Measurements from ENCODE around the gene APCDD1L. TPM values are rescaled to one million over a fixed set of nuclear protein-coding genes. Genes with fewer than 3 reads are reported as not detected.

APCDD1L gene
- total RNA-seq, 6 donors from 2014 or later, result 0.13 TPM; not detected in 5

- Histone ChIP-seq H3K27me3 (no peaks in the 10 kb centered on the region), H3K9me3 (no peaks in the 10 kb centered on the region), H3K4me1 (peaks cover 0 to 8% (median 6%) of the 10 kb centered on the region in 4 donors), H3K36me3 (no peaks in the 10 kb centered on the region), H3K4me3 (no peak overlapping the region), H3K27ac (no peak overlapping the region)
- ATAC-seq (ENCODE audit: low FRiP score in 2 of 2) (no peak), DNase-seq (no peak)
- no peak for TF ChIP-seq EP300 (IDR thresholded peaks at IDR 0.05)
- TF ChIP-seq POLR2AphosphoS5 (IDR thresholded peaks at IDR 0.05), result no peak
- TF ChIP-seq POLR2A (IDR thresholded peaks at IDR 0.05), result no peak
- TF ChIP-seq CTCF (IDR thresholded peaks at IDR 0.05), result no peak
- WGBS, 2 donors, result 67 to 69% methylated on average over 11 of the region's 11 CpGs
Observed at GRCh38 chr20:58547623-58548475, 32.6 kb upstream of the APCDD1L start.

- H3K4me3 ChIP-seq, result no peak overlapping the region
- no peaks in the 10 kb centered on the region for H3K27me3 ChIP-seq
- no peaks in the 10 kb centered on the region for H3K9me3 ChIP-seq
- DNase-seq, result no peak
- WGBS, 2 donors, result 43% methylated on average over 14 to 19 of the region's 19 CpGs
- no peak overlapping the region for H3K27ac ChIP-seq
- no peaks in the 10 kb centered on the region for H3K36me3 ChIP-seq
- H3K4me1 ChIP-seq, result peaks cover 0 to 8% (median 6%) of the 10 kb centered on the region in 4 donors
- no peak for TF ChIP-seq CTCF (IDR thresholded peaks at IDR 0.05)
- ATAC-seq (ENCODE audit: low FRiP score in 2 of 2), result no peak
Observed at GRCh38 chr20:58546756-58547622, 31.8 kb upstream of the APCDD1L start.

- TF ChIP-seq EP300 (IDR thresholded peaks at IDR 0.05) (no peak), POLR2A (IDR thresholded peaks at IDR 0.05) (no peak), CTCF (IDR thresholded peaks at IDR 0.05) (no peak), POLR2AphosphoS5 (IDR thresholded peaks at IDR 0.05) (no peak)
- H3K4me3 ChIP-seq, result no peak overlapping the region
- no peak overlapping the region for H3K27ac ChIP-seq
- H3K4me1 ChIP-seq, result peaks cover 0 to 8% (median 6%) of the 10 kb centered on the region in 4 donors
- no peaks in the 10 kb centered on the region for H3K9me3 ChIP-seq
- no peaks in the 10 kb centered on the region for H3K36me3 ChIP-seq
- DNase-seq (no peak), ATAC-seq (ENCODE audit: low FRiP score in 2 of 2) (no peak)
- no peaks in the 10 kb centered on the region for H3K27me3 ChIP-seq
- WGBS, 2 donors, result 87 to 91% methylated on average over 5 of the region's 5 CpGs
Observed at GRCh38 chr20:58546416-58546711, 31.2 kb upstream of the APCDD1L start.

- 83 to 90% methylated on average over 17 of the region's 17 CpGs for WGBS, 2 donors
- Histone ChIP-seq H3K27ac (no peak overlapping the region), H3K36me3 (no peaks in the 10 kb centered on the region), H3K4me3 (no peak overlapping the region), H3K27me3 (no peaks in the 10 kb centered on the region), H3K9me3 (no peaks in the 10 kb centered on the region), H3K4me1 (peaks cover 0 to 8% (median 6%) of the 10 kb centered on the region in 4 donors)
- no peak for TF ChIP-seq POLR2AphosphoS5 (IDR thresholded peaks at IDR 0.05)
- TF ChIP-seq CTCF (IDR thresholded peaks at IDR 0.05), result no peak
- TF ChIP-seq POLR2A (IDR thresholded peaks at IDR 0.05), result no peak
- no peak for TF ChIP-seq EP300 (IDR thresholded peaks at IDR 0.05)
- no peak for ATAC-seq (ENCODE audit: low FRiP score in 2 of 2)
- no peak for DNase-seq
Observed at GRCh38 chr20:58545565-58546415, 30.6 kb upstream of the APCDD1L start.

Measured in upper lobe of left lung (tissue), 6 donors.